ENCODE measurements around the gene MAD2L1BP. TPM values are rescaled to one million over a fixed set of nuclear protein-coding genes. Genes with fewer than 3 reads are reported as not detected.

Gene MAD2L1BP
- total and polyA plus RNA-seq, 2 of the 13 experiments (the other 11 are each of a cell fraction or from before 2014, with no cell fraction given): 54.2 to 55.5 TPM

DNA sequence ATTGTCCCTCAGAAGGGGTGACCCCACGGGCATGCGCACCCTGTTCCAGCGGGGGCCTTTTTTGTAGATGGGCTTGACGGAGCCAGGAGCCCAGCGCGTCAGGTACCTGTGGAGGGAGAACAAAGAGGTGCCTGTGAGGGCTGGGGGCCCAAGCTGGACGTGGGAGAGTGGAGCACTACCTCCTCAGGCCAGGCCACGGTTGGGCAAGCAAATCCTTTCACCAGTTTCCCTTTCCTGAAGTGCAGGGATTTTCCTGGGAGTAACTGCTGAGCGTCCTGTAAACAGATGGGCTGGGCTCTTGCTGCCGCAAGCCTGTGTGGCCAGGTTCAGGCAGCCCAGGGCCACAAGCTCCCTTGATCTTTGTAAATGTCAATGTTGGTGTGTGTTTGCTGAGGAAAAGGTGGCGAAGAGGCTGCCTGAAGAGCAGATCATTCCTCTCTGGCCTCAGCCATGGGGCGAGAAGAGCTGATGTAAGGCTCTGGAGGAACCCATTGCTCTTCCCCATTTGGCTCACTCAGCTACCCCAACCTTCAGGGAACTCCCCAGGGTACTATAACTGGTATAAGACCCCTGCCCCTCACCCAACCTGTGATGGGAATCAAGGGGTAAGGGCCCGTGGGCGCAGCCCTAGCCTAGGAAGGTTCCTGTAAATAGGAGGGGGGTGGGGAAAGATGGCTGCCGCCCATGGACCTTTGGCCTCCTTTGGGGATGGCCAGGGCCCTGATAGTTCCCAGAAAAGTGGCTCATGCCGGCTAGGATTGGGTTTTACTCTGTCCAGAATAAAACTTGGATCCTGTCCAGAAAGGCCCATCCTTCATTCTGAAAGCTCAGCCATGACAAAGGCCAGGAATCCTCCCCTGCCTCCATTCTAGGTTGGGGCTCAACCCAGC, 36.4 kb downstream of the MAD2L1BP start (continued):
- TF ChIP-seq, protein P1, sequence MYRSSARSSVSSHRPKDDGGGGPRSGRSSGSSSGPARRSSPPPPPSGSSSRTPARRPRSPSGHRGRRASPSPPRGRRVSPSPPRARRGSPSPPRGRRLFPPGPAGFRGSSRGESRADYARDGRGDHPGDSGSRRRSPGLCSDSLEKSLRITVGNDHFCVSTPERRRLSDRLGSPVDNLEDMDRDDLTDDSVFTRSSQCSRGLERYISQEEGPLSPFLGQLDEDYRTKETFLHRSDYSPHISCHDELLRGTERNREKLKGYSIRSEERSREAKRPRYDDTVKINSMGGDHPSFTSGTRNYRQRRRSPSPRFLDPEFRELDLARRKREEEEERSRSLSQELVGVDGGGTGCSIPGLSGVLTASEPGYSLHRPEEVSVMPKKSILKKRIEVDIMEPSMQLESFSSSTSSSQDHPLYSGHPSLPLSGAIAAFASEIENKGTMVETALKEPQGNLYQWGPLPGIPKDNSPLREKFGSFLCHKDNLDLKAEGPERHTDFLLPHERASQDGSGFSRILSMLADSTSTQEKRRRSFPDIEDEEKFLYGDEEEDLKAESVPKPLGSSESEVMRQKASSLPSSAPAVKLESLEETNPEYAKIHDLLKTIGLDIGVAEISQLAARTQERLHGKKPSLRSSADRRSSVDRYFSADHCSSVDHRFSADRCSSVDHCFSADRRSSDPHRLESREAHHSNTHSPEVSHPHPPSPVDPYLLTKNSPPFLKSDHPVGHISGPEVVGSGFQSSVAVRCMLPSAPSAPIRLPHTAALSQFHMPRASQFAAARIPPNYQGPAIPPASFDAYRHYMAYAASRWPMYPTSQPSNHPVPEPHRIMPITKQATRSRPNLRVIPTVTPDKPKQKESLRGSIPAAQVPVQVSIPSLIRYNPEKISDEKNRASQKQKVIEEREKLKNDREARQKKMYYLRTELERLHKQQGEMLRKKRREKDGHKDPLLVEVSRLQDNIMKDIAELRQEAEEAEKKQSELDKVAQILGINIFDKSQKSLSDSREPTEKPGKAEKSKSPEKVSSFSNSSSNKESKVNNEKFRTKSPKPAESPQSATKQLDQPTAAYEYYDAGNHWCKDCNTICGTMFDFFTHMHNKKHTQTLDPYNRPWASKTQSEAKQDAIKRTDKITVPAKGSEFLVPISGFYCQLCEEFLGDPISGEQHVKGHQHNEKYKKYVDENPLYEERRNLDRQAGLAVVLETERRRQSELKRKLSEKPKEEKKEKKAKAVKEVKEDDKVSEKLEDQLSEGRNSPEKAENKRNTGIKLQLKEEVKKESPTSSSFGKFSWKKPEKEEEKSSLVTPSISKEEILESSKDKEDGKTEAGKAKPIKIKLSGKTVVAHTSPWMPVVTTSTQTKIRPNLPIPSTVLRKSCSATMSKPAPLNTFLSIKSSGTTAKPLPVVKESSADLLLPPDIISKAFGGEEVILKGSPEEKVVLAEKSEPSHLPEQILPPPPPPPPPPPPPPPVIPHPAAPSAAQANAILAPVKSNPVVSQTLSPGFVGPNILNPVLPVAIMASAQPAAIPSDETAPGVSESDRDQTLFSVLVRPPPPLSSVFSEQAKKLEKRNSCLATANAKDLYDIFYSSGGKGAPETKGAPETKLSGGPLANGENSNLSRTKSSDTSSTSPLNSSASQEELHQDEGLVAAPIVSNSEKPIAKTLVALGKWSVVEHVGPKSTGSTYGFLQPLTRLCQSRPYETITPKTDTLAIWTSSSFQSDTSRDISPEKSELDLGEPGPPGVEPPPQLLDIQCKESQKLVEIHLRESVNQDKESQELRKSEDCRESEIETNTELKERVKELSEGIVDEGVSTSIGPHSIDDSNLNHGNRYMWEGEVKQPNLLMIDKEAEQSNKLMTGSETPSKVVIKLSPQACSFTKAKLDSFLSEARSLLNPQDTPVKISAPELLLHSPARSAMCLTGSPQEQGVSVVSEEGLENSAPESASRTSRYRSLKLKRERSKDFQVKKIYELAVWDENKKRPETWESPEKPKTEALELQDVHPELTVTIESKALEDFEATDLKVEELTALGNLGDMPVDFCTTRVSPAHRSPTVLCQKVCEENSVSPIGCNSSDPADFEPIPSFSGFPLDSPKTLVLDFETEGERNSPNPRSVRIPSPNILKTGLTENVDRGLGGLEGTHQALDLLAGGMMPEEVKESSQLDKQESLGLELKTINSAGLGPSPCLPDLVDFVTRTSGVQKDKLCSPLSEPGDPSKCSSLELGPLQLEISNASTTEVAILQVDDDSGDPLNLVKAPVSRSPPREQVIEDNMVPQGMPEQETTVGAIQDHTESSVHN (CRISPR knock-in tag; IDR thresholded peaks at IDR 0.05): no peak
- TF ChIP-seq, protein P2, sequence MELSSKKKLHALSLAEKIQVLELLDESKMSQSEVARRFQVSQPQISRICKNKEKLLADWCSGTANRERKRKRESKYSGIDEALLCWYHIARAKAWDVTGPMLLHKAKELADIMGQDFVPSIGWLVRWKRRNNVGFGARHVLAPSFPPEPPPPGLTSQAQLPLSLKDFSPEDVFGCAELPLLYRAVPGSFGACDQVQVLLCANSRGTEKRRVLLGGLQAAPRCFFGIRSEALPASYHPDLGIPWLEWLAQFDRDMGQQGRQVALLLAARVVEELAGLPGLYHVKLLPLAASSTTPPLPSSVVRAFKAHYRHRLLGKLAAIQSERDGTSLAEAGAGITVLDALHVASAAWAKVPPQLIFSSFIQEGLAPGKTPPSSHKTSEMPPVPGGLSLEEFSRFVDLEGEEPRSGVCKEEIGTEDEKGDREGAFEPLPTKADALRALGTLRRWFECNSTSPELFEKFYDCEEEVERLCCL (CRISPR knock-in tag; IDR thresholded peaks at IDR 0.05; ENCODE audit: borderline replicate concordance): no peak
- TF ChIP-seq SMAD3 (CRISPR knock-in tag; IDR thresholded peaks at IDR 0.05) (peak; percentile 81), ZNF451 (CRISPR knock-in tag; IDR thresholded peaks at IDR 0.05) (peak; percentile 78; the same call in 1 of the 2 replicates), ZNF234 (CRISPR knock-in tag; conservative IDR thresholded peaks at IDR 0.05) (no peak; the same call in 1 of the 2 replicates), BCL3 (CRISPR knock-in tag; IDR thresholded peaks at IDR 0.05) (0 out of 2 replicates have a peak, but pooled peaks have one; percentile 54), CSRNP1 (CRISPR knock-in tag; IDR thresholded peaks at IDR 0.05) (no peak; the same call in none of the 2 replicates), RARG (CRISPR knock-in tag; IDR thresholded peaks at IDR 0.05; ENCODE audit: low read depth) (no peak), TERF1 (CRISPR knock-in tag; IDR thresholded peaks at IDR 0.05) (no peak), ZNF44 (CRISPR knock-in tag; IDR thresholded peaks at IDR 0.05) (no peak; the same call in 1 of the 2 replicates)
- TF ChIP-seq, protein P3, sequence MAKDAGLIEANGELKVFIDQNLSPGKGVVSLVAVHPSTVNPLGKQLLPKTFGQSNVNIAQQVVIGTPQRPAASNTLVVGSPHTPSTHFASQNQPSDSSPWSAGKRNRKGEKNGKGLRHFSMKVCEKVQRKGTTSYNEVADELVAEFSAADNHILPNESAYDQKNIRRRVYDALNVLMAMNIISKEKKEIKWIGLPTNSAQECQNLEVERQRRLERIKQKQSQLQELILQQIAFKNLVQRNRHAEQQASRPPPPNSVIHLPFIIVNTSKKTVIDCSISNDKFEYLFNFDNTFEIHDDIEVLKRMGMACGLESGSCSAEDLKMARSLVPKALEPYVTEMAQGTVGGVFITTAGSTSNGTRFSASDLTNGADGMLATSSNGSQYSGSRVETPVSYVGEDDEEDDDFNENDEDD (CRISPR knock-in tag; IDR thresholded peaks at IDR 0.05; ENCODE audit: borderline replicate concordance): no peak
